Progenitor cell of endocrine pancreas (in vitro differentiated cells): ENCODE data around the gene DRICH1. TPM values are rescaled to one million over a fixed set of nuclear protein-coding genes. Genes with fewer than 3 reads are reported as not detected.

Experiments used
- total RNA-seq: library from RNA; stranded (reverse); gene quantifications from 2 replicates; pipeline ENCODE4 v1.2.1, GENCODE V29; 2021

DRICH1 gene
- total RNA-seq, 1 donor from 2014 or later = 8.6 TPM

Other genes starting within 250 kb of the DRICH1 start
- gene IGLL1, start 52.0 kb downstream of the DRICH1 start, total RNA-seq = not detected in 2 replicates
- 0.07 TPM in 1 of 2 replicates, not detected in the other for gene RGL4, start 58.7 kb upstream of the DRICH1 start, total RNA-seq
- gene ZNF70, start 118.8 kb upstream of the DRICH1 start, total RNA-seq = 8.9 and 9.8 TPM in 2 replicates
- gene VPREB3, start 122.1 kb upstream of the DRICH1 start, total RNA-seq = not detected in 2 replicates
- not detected in 2 replicates for gene C22orf15, start 130.7 kb upstream of the DRICH1 start, total RNA-seq
- 39.5 and 42.3 TPM in 2 replicates for gene CHCHD10, start 135.7 kb upstream of the DRICH1 start, total RNA-seq
- 41.6 and 50.2 TPM in 2 replicates for gene MMP11, start 140.5 kb upstream of the DRICH1 start, total RNA-seq
- gene SMARCB1, start 154.6 kb upstream of the DRICH1 start, total RNA-seq = 185 and 195 TPM in 2 replicates
- gene DERL3, start 206.7 kb upstream of the DRICH1 start, total RNA-seq = 1.5 and 2.8 TPM in 2 replicates
- gene SLC2A11, start 225.6 kb upstream of the DRICH1 start, total RNA-seq = 39.7 and 40.1 TPM in 2 replicates